Measurements from ENCODE around the gene PSMA7. TPM values are rescaled to one million over a fixed set of nuclear protein-coding genes. Genes with fewer than 3 reads are reported as not detected.

Gene PSMA7
- total RNA-seq, 1 donor = 237 TPM

GRCh38 chr20:62120365-62120762 is 22.8 kb downstream of the PSMA7 start:
- H3K4me3 ChIP-seq (ENCODE audit: low read depth, low read length) = no peak overlapping the region
- TF ChIP-seq, protein P1, sequence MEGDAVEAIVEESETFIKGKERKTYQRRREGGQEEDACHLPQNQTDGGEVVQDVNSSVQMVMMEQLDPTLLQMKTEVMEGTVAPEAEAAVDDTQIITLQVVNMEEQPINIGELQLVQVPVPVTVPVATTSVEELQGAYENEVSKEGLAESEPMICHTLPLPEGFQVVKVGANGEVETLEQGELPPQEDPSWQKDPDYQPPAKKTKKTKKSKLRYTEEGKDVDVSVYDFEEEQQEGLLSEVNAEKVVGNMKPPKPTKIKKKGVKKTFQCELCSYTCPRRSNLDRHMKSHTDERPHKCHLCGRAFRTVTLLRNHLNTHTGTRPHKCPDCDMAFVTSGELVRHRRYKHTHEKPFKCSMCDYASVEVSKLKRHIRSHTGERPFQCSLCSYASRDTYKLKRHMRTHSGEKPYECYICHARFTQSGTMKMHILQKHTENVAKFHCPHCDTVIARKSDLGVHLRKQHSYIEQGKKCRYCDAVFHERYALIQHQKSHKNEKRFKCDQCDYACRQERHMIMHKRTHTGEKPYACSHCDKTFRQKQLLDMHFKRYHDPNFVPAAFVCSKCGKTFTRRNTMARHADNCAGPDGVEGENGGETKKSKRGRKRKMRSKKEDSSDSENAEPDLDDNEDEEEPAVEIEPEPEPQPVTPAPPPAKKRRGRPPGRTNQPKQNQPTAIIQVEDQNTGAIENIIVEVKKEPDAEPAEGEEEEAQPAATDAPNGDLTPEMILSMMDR (IDR thresholded peaks at IDR 0.05; ENCODE audit: insufficient read depth, low read length) = no peak
- no peak for DNase-seq (ENCODE audit: low read depth)

GRCh38 chr20:62119591-62120364 is 23.4 kb downstream of the PSMA7 start:
- DNase-seq (ENCODE audit: low read depth) = no peak
- TF ChIP-seq, protein P1 (IDR thresholded peaks at IDR 0.05; ENCODE audit: insufficient read depth, low read length) = no peak
- no peak overlapping the region for H3K4me3 ChIP-seq (ENCODE audit: low read depth, low read length)

DNA sequence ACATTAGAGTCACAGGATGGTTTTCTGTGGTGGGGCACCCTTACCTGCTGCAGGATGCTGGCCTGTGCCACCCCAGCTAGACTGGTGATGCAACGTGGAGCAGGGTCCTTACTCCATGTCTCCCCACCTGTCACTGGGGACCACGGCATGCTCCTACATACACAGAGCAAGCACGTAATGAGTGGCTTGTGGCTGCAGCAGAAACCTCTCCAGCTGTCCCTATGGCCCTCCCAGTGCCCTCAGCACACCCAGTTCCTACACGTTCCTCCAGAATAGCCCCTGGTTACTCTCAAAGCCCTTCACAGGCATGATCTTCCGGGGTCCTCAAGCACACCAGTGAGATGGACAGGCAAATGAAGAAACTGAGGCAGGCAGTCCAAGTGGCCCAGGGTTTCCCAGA is 24.1 kb downstream of the PSMA7 start:
- H3K4me3 ChIP-seq (ENCODE audit: low read depth, low read length) = no peak overlapping the region
- no peak for DNase-seq (ENCODE audit: low read depth)
- TF ChIP-seq, protein P1 (IDR thresholded peaks at IDR 0.05; ENCODE audit: insufficient read depth, low read length) = no peak

GRCh38 chr20:62118113-62119043 is 24.8 kb downstream of the PSMA7 start:
- no peak overlapping the region for H3K4me3 ChIP-seq (ENCODE audit: low read depth, low read length)
- DNase-seq (ENCODE audit: low read depth) = no peak
- TF ChIP-seq, protein P1 (IDR thresholded peaks at IDR 0.05; ENCODE audit: insufficient read depth, low read length) = no peak

DNA sequence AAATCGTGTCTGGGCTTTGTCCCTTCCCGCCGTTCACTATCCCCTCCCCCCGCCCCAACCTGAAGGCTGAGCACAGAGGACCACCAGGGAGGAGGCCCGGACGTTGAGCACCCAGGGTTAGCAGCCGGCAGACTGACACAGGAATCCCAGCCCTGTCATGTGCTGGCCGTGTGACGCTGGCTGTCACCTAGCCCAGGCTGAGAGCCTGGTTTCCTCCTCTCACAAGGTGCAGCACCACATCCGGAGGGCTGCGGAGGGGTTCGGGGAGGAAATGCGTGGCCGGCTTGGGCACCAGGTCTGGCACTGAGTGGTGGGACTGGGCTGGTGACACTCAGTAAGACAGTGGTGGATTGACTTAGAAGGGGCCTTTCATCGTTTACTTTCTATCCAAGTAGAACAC is 25.5 kb downstream of the PSMA7 start:
- no peak overlapping the region for H3K4me3 ChIP-seq (ENCODE audit: low read depth, low read length)
- TF ChIP-seq, protein P1 (IDR thresholded peaks at IDR 0.05; ENCODE audit: insufficient read depth, low read length) = no peak
- DNase-seq (ENCODE audit: low read depth) = no peak

DNA sequence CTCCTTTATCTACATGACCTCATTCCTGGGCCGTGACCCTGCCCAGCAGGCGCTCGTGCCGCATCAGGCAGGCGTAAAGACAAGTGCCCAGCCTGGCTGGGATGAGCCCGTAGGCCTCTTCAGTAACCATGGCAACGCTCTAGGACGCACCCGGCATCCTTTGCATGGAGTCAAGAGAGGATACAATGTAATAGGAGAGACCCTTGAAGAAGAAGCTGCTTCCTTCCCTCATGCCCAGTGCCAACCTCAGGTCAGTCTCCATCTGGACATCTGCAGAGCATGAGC is 25.9 kb downstream of the PSMA7 start:
- no peak for DNase-seq (ENCODE audit: low read depth)
- no peak overlapping the region for H3K4me3 ChIP-seq (ENCODE audit: low read depth, low read length)
- TF ChIP-seq, protein P1 (IDR thresholded peaks at IDR 0.05; ENCODE audit: insufficient read depth, low read length) = no peak

Measured in fibroblast of the aortic adventitia (primary cell).